GM23338 (cell line): ENCODE data around the gene ZNF516. TPM values are rescaled to one million over a fixed set of nuclear protein-coding genes. Genes with fewer than 3 reads are reported as not detected.

Experiments used
- ATAC-seq: fragments of 200-7000 bp; cut with Tn5 transposase; 3 replicates; pipeline ENCODE4 v1.9.1; 2020
- DNase-seq: peaks from one replicate; pipeline ENCODE4 v3.0.0-alpha.2; 2015; ENCODE audit warnings: low spot score
- H2AFZ ChIP-seq: fragments of 200-600 bp; sonication (generic); 2 replicates; pipeline ENCODE4 v1.8.0; 2016; ENCODE audit warnings: antibody characterized with exemption, mild to moderate bottlenecking, moderate library complexity
- H3F3A ChIP-seq: fragments of 200-600 bp; sonication (generic); replicated peaks from 2 replicates; pipeline ENCODE4 v1.8.0; 2017; ENCODE audit warnings: antibody characterized with exemption, mixed run types, low read depth
- H3K27ac ChIP-seq: fragments of 200-600 bp; sonication (generic); 2 replicates; pipeline ENCODE4 v1.6.1; 2016; ENCODE audit warnings: low read depth
- H3K27me3 ChIP-seq: fragments of 200-600 bp; sonication (generic); 2 replicates; pipeline ENCODE4 v1.8.0; 2016; ENCODE audit warnings: mild to moderate bottlenecking, mixed run types, moderate library complexity; ENCODE audit not compliant: insufficient read depth
- H3K36me3 ChIP-seq: fragments of 200-600 bp; sonication (generic); 2 replicates; pipeline ENCODE4 v1.8.0; 2016; ENCODE audit warnings: mild to moderate bottlenecking; ENCODE audit not compliant: insufficient read depth
- H3K4me1 ChIP-seq: fragments of 200-600 bp; sonication (generic); 2 replicates; pipeline ENCODE4 v1.8.0; 2016; ENCODE audit warnings: mild to moderate bottlenecking, moderate library complexity; ENCODE audit not compliant: insufficient read depth
- H3K4me2 ChIP-seq: fragments of 200-600 bp; sonication (generic); 2 replicates; pipeline ENCODE4 v1.7.1; 2017; ENCODE audit warnings: mixed run types
- H3K4me3 ChIP-seq: fragments of 200-600 bp; sonication (generic); 2 replicates; pipeline ENCODE4 v1.6.1; 2016; ENCODE audit warnings: mixed run types
- H3K79me2 ChIP-seq: fragments of 200-600 bp; sonication (generic); replicated peaks from 2 replicates; pipeline ENCODE4 v1.8.0; 2017; ENCODE audit warnings: mild to moderate bottlenecking; ENCODE audit not compliant: insufficient read depth
- H3K9me2 ChIP-seq: fragments of 200-600 bp; sonication (generic); 2 replicates; pipeline ENCODE4 v1.8.0; 2017; ENCODE audit not compliant: insufficient read depth
- H4K20me1 ChIP-seq: fragments of 200-600 bp; sonication (generic); replicated peaks from 2 replicates; pipeline ENCODE4 v1.8.0; 2017; ENCODE audit warnings: mild to moderate bottlenecking; ENCODE audit not compliant: insufficient read depth
- H3K27ac Mint-ChIP-seq: 2 replicates; pipeline ENCODE4 v1.8.0; 2020; ENCODE audit warnings: inconsistent platforms, mild to moderate bottlenecking, moderate library complexity, mixed read lengths
- H3K27me3 Mint-ChIP-seq: 3 replicates; pipeline ENCODE4 v1.8.0; 2022; ENCODE audit warnings: low read depth, mild to moderate bottlenecking, moderate library complexity, mixed read lengths, inconsistent platforms; ENCODE audit not compliant: insufficient read depth, poor library complexity
- H3K36me3 Mint-ChIP-seq: 3 replicates; pipeline ENCODE4 v1.8.0; 2021; ENCODE audit warnings: low read depth, mild to moderate bottlenecking, inconsistent platforms, moderate library complexity, mixed read lengths
- H3K4me1 Mint-ChIP-seq: 3 replicates; pipeline ENCODE4 v1.8.0; 2020; ENCODE audit warnings: mild to moderate bottlenecking, inconsistent platforms, mixed read lengths
- H3K4me3 Mint-ChIP-seq: 3 replicates; pipeline ENCODE4 v1.8.0; 2021; ENCODE audit warnings: moderate library complexity, mild to moderate bottlenecking, inconsistent platforms, mixed read lengths
- H3K9me3 Mint-ChIP-seq: 3 replicates; pipeline ENCODE4 v1.8.0; 2020; ENCODE audit warnings: moderate library complexity, mild to moderate bottlenecking, inconsistent platforms, mixed read lengths
- ZNF114 ChIP-seq: fragments of 250-450 bp; sonication (Bioruptor Pico); IDR thresholded peaks from 2 replicates; pipeline ENCODE4 v1.5.0; 2020; ENCODE audit warnings: mild to moderate bottlenecking, moderate library complexity
- polyA plus RNA-seq: library from polyadenylated mRNA; unstranded; fragments of >200 nt; fragmentation: Nextera tagmentation; extraction: Ambion mirVana; gene quantifications from 2 replicates; pipeline ENCODE4 v1.2.1, GENCODE V29; 2016
- total RNA-seq: library from RNA; depleted of rRNA; stranded (reverse); fragments of >200 nt; shearing (Covaris generic); gene quantifications from 2 replicates; pipeline ENCODE4 v1.2.3, GENCODE V29; 2014
- TF ChIP-seq, protein P1 (sequence below): fragments of 250-450 bp; sonication (Bioruptor Pico); IDR thresholded peaks from 2 replicates; pipeline ENCODE4 v1.5.0; 2020; ENCODE audit warnings: mild to moderate bottlenecking, moderate library complexity
- TF ChIP-seq, protein P2 (sequence below), 2 experiments: fragments of 200-600 bp in 1 of 2; sonication (generic) in 1 of 2; conservative IDR thresholded peaks; 2 replicates each; pipeline versions ENCODE4 v1.5.1 to v1.6.1; 2016 to 2017; ENCODE audit warnings: antibody characterized with exemption in 2 of 2, low read depth in 2 of 2, mild to moderate bottlenecking in 2 of 2, moderate library complexity in 1 of 2
- TF ChIP-seq, protein P3 (sequence below): IDR thresholded peaks from 2 replicates; pipeline ENCODE4 v1.6.1; 2016; ENCODE audit warnings: antibody characterized with exemption

ZNF516 gene
- total and polyA plus RNA-seq, 2 experiments from 2014 or later: 11.9 to 24.2 TPM

DNA sequence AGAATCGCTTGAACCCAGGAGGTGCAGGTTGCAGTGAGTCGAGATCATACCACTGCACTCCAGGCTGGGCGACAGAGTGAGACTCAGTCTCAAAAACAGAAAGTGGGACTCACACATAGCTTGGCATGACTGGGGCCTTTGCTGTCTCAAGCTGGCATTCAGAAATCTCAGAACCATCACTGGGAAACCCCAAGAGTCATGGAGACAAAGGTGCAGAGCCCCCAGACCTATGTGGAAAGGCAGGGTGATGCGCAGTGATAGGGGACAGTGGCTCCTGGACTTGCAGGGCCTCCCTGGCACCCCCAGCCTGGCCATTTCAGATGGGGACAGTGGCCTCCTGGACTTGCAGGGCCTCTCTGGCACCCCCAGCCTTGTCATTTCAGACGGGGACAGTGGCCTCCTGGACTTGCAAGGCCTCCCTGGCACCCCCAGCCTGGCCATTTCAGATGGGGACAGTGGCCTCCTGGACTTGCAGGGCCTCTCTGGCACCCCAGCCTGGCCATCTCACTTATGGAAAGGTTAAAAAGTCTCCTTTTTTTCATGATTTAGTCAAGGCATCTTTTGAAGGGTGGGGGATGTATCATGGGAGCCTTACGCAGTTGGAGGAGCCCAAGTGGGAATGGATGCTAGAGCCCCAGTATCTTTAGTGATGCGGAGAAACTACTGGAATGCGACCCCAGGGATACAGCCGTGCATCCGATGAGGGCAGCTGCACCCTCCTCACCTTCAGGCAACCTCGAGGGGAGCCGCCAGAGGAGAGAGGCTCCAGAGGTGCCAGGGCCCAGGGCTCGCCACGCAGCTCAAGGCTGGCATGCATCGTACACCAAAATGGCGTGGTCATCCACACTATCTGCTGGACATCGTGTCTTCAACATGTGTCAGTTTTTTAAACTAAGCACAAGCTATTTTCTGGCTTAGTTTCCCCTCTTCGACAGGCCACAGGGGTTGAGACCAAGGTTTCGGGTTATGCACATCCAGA lies 30.5 kb downstream of the ZNF516 start (continued):
- TF ChIP-seq, protein P1, sequence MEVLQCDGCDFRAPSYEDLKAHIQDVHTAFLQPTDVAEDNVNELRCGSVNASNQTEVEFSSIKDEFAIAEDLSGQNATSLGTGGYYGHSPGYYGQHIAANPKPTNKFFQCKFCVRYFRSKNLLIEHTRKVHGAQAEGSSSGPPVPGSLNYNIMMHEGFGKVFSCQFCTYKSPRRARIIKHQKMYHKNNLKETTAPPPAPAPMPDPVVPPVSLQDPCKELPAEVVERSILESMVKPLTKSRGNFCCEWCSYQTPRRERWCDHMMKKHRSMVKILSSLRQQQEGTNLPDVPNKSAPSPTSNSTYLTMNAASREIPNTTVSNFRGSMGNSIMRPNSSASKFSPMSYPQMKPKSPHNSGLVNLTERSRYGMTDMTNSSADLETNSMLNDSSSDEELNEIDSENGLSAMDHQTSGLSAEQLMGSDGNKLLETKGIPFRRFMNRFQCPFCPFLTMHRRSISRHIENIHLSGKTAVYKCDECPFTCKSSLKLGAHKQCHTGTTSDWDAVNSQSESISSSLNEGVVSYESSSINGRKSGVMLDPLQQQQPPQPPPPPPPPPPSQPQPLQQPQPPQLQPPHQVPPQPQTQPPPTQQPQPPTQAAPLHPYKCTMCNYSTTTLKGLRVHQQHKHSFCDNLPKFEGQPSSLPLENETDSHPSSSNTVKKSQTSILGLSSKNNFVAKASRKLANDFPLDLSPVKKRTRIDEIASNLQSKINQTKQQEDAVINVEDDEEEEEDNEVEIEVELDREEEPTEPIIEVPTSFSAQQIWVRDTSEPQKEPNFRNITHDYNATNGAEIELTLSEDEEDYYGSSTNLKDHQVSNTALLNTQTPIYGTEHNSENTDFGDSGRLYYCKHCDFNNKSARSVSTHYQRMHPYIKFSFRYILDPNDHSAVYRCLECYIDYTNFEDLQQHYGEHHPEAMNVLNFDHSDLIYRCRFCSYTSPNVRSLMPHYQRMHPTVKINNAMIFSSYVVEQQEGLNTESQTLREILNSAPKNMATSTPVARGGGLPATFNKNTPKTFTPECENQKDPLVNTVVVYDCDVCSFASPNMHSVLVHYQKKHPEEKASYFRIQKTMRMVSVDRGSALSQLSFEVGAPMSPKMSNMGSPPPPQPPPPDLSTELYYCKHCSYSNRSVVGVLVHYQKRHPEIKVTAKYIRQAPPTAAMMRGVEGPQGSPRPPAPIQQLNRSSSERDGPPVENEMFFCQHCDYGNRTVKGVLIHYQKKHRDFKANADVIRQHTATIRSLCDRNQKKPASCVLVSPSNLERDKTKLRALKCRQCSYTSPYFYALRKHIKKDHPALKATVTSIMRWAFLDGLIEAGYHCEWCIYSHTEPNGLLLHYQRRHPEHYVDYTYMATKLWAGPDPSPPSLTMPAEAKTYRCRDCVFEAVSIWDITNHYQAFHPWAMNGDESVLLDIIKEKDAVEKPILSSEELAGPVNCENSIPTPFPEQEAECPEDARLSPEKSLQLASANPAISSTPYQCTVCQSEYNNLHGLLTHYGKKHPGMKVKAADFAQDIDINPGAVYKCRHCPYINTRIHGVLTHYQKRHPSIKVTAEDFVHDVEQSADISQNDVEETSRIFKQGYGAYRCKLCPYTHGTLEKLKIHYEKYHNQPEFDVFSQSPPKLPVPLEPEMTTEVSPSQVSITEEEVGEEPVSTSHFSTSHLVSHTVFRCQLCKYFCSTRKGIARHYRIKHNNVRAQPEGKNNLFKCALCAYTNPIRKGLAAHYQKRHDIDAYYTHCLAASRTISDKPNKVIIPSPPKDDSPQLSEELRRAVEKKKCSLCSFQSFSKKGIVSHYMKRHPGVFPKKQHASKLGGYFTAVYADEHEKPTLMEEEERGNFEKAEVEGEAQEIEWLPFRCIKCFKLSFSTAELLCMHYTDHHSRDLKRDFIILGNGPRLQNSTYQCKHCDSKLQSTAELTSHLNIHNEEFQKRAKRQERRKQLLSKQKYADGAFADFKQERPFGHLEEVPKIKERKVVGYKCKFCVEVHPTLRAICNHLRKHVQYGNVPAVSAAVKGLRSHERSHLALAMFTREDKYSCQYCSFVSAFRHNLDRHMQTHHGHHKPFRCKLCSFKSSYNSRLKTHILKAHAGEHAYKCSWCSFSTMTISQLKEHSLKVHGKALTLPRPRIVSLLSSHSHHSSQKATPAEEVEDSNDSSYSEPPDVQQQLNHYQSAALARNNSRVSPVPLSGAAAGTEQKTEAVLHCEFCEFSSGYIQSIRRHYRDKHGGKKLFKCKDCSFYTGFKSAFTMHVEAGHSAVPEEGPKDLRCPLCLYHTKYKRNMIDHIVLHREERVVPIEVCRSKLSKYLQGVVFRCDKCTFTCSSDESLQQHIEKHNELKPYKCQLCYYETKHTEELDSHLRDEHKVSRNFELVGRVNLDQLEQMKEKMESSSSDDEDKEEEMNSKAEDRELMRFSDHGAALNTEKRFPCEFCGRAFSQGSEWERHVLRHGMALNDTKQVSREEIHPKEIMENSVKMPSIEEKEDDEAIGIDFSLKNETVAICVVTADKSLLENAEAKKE (CRISPR knock-in tag): no peak
- TF ChIP-seq, protein P2, sequence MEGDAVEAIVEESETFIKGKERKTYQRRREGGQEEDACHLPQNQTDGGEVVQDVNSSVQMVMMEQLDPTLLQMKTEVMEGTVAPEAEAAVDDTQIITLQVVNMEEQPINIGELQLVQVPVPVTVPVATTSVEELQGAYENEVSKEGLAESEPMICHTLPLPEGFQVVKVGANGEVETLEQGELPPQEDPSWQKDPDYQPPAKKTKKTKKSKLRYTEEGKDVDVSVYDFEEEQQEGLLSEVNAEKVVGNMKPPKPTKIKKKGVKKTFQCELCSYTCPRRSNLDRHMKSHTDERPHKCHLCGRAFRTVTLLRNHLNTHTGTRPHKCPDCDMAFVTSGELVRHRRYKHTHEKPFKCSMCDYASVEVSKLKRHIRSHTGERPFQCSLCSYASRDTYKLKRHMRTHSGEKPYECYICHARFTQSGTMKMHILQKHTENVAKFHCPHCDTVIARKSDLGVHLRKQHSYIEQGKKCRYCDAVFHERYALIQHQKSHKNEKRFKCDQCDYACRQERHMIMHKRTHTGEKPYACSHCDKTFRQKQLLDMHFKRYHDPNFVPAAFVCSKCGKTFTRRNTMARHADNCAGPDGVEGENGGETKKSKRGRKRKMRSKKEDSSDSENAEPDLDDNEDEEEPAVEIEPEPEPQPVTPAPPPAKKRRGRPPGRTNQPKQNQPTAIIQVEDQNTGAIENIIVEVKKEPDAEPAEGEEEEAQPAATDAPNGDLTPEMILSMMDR (conservative IDR thresholded peaks at IDR 0.05; ENCODE audit: low read depth in 2 of 2): no peak

DNA sequence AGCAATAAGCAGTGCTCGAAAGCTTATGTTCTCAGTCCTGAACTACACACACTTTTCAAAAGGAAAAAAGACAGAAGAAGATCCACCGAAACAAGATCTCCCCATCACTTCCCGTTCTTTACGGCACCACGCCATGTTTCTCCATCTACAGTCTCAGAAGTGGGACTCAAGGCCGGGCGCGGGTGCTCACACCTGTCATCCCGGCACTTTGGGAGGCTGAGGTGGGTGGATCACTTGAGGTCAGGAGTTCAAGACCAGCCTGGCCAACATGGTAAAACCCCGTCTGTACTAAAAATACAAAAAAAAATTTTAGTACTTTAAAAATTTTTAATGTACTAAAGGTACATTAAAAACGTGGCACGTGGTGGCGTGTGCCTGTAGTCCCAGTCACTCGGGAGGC lies 31.2 kb downstream of the ZNF516 start:
- Mint-ChIP-seq H3K36me3 (peaks cover 9% of the 10 kb centered on the region), H3K4me1 (peaks cover 18% of the 10 kb centered on the region), H3K9me3 (no peaks in the 10 kb centered on the region), H3K27ac (no peak overlapping the region), H3K27me3 (peaks cover 13% of the 10 kb centered on the region), H3K4me3 (no peak overlapping the region)
- no peak overlapping the region for H3K4me3 ChIP-seq
- peaks cover 5% of the 10 kb centered on the region; the same call in 1 of the 2 replicates for H4K20me1 ChIP-seq
- H2AFZ ChIP-seq: no peak overlapping the region
- H3K79me2 ChIP-seq: no peaks in the 10 kb centered on the region; the same call in 1 of the 2 replicates
- no peak for DNase-seq
- H3K36me3 ChIP-seq: no peaks in the 10 kb centered on the region
- H3K4me1 ChIP-seq: no peaks in the 10 kb centered on the region
- H3K27ac ChIP-seq: no peak overlapping the region
- TF ChIP-seq, protein P3, sequence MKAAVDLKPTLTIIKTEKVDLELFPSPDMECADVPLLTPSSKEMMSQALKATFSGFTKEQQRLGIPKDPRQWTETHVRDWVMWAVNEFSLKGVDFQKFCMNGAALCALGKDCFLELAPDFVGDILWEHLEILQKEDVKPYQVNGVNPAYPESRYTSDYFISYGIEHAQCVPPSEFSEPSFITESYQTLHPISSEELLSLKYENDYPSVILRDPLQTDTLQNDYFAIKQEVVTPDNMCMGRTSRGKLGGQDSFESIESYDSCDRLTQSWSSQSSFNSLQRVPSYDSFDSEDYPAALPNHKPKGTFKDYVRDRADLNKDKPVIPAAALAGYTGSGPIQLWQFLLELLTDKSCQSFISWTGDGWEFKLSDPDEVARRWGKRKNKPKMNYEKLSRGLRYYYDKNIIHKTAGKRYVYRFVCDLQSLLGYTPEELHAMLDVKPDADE: no peak
- no peak for TF ChIP-seq ZNF114 (CRISPR knock-in tag)
- H3K4me2 ChIP-seq: no peak overlapping the region
- no peaks in the 10 kb centered on the region for H3F3A ChIP-seq
- H3K27me3 ChIP-seq: no peaks in the 10 kb centered on the region
- H3K9me2 ChIP-seq: no peaks in the 10 kb centered on the region
- ATAC-seq: no peak
